ENCODE results near the gene SPTY2D1.
"Not testable (repeated sequence)": the region's sequence is repeated elsewhere in the genome, so short reads cannot be mapped to it uniquely, and the experiment has no call there.

The SPTY2D1 gene

DNA sequence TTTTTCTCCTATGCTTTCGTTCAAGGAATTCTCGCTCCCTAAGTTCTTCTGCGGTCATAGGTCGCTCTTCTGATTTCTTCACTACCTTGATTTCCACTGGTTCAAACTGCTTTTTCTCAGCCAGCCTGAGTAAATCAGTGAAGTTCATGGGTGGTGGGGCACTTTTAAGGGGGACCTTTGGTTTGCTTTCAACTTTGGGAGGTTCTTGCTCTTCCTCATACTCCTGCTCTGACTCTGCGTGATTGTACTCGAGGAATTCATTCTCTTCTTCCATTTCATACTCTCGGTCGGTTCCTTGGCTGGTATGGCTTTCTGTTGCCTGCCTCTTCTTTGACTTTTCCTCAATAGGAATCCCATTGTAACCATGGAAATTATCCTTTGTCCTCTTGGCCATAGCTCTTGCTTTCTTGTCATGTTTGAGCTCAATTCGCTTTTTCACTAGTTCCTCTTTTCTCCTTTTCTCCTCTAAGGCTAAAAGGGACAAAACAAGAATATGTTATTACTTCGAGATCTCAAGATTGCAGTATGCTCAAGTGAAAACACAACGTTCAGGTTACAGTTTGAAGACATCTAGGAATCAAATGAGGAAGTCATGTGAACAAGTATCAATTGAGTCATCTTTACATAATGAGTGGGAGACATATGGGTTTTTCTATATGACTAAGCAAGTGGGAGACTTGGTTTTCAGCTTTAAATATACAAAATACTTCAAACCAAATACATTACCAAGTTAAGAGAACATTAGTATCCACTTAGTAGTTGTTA, 18.3 kb downstream of the SPTY2D1 start:
- no peak for DNase-seq

DNA sequence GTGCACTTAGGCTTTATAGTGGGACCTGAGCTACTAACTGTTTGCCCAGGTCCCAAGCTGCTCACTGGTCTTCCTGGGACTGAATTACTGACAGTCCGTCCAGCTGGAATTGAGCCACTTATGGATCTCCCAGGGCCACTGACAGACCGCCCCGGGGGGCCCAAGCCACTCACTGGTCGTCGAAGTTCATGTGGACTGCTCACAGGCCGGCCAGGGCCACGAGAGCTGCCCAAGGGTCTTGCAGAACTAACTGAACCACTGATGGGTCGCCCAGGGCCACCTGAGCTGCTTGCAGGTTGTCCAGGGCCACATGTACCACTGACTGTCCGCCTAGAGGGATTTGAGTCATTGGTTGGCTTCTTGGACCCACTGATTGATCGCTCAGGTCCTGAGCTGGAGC, 19.5 kb downstream of the SPTY2D1 start:
- no peak for DNase-seq

DNA sequence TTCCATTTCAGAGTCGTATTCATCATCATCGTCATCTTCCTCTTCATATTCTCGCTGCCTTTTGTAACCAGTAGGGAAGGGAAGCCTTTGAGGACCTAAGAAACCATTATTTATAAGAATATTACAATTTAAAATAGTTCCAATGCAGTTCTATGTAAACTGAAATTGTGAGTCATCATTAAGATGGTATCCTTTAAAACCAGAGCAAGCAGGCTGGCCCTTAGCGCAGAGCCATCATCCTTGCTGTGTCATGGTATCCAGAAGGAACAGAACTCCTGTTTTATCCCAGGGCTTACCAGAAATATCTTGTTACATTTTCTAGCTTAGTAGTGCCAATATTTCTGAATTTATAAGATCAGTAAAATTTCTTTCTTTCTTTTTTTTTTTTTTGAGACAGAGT, 21.7 kb downstream of the SPTY2D1 start:
- no peak for DNase-seq

DNA sequence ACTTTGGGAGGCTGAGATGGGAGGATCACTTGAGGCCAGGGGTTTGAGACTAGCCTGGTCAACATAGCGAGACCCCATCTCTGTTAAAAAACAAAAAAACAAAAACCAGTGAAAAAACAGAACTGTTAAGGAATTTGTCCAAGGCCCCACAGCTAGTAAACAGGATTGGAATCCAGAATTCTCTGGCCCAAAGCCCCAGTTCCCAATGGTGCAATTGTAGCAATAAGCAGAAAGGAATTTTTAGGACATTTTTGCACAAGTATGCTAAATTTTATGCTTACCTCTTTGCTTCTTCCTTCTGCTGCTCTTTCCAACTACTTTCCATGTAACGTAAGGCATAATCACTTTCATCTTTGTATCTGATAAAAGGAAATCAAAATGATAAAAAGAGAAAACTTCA, 22.9 kb downstream of the SPTY2D1 start:
- DNase-seq: no peak

DNA sequence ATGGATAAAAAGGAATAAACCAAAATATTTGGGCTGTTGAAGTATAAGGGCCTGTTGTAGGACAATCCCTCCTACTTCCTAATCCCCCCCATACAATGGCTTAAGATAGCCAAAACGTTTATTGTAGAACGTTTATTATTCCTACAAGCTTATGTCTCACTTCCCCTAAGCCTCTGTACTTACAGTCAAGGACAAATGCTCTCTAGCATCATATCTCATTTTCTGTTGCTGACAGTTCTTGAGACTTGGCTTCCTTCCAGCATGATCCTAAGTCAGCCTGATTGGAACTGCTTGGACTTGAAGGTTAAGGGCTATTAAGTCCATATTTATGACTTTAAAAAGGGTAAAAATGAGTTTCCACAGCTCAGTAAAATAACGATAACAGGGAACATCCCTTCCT, 25.8 kb downstream of the SPTY2D1 start:
- no peak for DNase-seq

DNA sequence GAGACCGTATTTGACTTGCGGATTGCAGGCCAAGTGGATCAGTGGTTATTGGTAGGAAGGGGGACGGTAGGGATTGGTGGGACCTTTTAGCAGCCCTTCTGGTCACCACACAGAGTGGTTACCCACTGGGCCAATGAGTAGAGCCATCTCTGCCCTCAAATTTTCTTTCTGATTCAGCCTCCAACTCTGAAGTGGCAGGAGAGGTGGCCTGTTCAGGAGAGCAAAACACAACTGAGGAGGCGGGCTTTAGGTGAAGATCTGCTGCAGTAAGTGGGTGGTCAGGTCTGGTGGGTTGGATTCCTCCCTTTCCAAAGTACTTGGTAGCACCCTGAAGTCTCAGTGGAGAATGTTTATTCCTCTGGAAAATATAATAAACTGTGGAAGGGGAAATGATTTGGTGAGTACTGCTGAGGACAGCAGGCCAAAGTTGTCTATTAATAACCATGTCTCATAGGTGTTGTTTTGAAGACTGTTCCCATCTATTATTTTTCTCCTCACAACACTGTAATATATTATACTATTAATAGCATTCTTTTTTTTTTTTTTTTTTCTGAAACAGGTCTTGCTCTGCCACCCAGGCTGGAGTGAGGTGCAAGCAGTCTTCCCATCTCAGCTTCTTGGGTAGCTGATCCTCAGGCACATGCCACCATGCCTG, 33.1 kb downstream of the SPTY2D1 start:
- DNase-seq: no peak

DNA sequence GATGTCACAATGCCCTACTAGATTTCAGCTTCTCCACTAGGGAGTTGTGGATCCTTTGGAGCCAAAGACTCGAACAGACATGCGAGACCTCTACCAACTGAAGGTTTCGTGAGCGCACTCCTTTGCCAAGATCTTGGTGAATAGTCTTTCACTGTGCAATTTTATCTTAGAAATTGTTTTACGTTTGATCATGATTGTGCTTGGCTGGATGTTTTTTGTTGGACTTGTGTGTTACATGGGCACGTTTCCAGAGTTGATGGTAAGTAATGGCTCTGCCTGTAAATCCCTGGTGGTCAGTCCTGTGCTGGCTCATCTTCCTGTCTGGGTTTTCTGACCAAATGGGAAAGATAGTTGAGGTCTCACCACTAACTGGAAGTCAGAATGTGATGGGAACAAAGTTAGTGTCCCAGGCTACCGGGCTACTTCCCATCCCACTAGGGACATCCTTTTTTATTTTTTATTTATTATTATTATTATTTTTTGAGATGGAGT, 34.4 kb downstream of the SPTY2D1 start, which contains the start of gene MISFA:
MISFA (plus strand) TSS at position 51 of the 492 bp plus-strand sequence; CDS start at position 191, 140 bp downstream.
- DNase-seq: no peak

DNA sequence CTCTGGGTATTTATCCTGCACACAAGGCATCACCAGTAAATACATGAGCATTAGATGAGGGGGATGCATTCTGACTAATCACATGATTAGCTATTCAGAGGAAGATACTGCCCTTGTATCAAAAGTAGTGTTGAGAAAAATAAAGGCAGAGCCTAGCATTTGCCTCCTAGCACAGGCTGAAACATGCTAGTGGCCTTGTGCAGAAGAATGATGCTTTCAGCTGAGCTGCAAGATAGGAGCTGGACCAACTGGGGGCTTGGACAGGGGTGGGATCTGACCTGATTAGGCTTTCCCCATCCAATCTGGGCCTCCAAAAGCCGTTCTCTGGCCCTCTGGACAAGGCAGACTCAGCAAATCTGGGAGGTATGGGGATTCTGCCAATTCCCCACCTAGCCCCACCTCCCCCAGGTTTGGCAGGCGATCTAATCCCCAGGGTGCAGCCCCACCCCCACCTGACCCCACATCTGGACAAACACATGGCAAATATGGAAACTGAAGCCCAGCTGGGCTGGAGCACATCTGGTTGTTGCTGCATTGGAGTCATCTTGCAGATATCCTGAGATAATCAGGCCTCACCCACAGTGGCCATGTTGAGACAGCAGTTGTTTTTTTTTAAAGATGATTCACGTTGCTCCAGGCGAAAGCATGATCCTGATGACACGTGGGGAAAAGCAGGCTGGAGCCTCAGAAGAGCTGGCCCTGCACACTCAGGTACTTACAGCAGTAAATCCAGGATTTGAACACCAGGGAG, 39.0 kb downstream of the SPTY2D1 start:
- DNase-seq: no peak

DNA sequence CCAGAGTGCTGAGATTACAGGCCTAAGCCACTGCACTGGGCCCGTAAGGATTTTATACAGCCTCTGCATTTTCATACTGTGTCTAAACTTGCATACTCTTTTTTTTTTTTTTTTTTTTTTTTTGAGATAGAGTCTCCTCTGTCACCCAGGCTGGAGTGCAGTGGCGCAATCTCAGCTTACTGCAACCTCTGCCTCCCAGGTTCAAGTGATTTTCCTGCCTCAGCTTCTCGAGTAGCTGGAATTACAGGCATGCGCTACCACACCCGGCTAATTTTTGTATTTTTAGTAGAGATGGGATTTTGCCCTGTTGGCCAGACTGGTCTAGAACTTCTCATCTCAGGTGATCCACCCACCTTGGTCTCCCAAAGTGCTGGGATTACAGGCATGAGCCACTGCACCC, 40.1 kb downstream of the SPTY2D1 start:
- DNase-seq: not testable (repeated sequence)

DNA sequence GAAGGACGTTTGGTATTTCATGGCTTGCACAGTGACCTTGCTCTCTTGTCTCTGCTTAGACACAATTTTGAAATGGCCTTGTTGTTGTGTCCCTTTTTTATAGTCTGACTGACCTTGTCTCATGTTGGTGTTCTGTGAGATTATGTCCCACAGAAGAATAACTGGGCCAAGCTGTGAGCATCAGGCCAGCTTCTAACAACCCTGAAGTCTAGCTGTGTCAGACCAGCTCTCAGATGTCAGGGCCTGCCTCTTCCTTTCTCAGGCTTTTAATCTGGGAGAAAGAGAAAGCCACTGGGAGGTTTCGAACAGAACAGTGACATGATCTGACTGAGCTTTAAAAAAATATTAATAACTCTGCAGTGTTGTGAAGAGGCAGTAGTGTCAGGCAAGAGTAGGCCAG, 43.6 kb downstream of the SPTY2D1 start:
- DNase-seq: no peak

DNA sequence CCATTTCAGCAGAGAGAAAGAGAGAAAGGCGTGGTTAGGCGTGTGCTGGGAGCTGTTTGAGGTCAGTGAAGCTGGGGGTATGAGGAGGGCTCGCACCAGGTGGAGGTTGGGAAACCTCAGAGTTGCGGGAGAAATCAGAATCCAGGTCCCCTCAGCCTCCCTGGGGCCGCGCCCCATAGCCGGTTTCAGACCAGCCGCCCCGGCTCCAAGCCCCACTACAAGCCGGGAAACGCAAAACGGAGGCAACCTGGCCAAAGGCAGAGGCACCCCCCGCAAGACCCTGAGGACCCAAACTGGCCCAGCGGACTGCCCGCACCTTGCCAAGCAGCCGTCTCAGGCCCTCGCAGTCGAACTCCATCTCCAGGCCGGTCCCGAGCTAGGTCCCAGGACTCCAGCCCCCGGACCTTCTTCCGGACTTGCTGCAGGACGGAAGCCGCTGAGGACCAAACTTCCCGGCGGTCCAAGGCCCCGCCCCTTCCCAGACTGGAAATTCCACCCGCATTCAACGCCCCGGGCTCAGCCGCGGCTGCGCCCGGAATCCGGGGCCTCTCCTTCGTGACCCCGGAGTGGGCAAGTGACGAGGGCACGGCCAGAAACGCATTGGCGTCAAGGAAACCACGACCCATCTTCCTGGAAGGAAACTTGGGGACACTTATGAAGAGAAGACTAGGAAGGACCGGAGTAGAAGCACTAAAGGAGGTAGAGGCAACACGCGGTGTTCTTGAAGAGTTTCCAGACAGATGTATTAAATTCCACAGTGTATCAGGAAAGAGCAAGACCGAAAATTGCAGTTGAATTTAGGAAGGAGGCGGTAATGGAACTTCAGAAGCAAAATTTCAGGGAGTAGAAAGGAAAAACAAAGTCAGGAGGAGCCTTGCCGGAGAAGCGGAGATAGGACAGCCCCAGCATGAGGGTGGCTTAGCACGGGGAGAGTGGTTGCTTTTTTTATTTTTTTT, 45.6 kb downstream of the SPTY2D1 start, which contains the start of gene UEVLD:
UEVLD (minus strand) TSS at position 438 of the 956 bp plus-strand sequence; CDS start at position 358, 80 bp downstream.
- no peak for DNase-seq

DNA sequence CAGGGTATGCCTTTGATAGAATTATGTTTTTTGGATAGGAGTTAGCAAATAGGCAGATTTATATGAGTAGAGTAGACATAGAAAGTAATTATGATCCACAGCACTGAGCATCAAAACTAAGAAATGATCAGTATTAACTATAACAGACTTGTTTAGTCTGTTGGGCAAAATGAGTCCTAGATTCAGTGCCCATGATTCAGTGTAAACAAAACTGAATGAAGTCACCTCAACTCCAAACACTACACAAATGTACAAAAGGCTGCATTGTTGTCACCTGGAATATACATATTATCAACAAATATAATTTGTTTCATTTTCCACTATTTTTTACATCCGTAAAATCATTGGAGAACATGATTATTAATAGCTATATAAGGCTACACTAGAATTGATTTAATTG, 52.3 kb downstream of the SPTY2D1 start:
- no peak for DNase-seq

DNA sequence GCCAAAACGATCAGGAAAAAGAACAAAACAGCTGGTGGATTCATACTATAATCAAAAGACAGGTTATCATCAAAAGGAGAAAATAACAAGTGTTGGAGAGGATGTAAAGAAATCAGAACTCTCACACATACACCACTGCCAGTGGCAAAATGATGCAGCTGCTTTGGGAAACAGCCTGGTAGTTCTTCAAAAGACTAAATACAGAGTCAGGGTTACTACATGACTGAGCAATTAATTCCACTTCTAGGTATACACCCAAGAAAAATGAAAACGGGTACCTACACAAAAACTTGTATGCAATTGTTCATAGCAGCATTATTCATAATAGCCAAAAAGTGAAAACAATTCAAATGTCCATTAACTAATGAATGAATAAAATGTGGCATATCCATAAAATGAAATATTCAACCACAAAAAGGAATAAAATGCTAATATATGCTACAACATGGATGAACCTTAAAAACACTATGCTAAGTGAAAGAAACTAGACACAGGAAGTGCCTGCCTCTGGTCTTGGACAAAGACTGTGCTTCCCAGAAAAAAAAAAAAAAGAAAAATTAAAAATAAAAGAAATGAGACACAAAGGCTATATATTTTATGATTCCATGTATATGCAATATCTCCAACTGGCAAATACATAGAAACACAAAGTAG, 53.9 kb downstream of the SPTY2D1 start:
- no peak for DNase-seq

DNA sequence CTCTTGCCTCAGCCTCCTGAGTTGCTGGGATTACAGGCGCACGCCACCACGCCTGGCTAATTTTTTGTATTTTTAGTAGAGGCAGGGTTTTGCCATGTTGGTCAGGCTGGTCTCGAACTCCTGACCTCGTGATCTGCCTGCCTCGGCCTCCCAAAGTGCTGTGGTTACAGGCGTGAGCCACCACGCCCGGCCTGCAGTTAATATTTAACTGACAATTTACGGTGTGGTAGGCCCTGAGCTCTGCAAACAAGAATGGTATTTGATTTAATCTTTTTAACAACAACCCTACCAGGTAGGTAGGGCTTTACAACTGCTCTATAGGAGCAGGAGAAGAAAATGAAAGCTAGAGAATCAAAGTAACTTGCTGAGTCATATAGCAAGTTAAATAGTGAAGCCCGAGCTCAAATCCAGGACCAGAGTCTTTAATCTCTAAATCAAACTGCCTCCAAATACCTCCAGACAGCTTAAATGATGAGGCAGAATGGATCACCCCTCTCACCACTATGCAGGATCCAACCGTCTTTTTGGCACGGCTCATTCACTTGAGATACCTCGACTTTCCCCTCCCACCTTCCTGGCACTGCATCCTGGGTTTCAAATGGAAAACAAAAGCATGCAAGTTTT, 55.1 kb downstream of the SPTY2D1 start:
- DNase-seq: no peak

DNA sequence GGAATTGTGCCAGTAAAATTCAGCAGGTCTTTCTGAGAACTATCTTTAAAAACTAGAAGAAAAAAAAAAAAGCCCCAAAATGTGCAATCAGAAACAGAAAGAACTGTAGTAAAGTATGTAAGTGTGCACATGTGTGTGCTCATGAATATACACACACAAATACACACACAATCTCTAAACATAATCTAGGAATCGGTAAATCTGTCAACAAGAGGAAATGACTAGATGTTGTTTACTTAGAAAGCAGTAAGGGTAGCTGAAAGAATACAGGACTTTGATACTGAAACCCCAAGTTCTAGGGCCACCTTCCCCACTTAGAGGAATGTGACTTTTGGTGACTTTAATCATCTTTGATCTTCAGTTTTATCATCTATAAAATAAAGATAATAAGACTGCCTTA, 58.8 kb downstream of the SPTY2D1 start:
- no peak for DNase-seq

DNA sequence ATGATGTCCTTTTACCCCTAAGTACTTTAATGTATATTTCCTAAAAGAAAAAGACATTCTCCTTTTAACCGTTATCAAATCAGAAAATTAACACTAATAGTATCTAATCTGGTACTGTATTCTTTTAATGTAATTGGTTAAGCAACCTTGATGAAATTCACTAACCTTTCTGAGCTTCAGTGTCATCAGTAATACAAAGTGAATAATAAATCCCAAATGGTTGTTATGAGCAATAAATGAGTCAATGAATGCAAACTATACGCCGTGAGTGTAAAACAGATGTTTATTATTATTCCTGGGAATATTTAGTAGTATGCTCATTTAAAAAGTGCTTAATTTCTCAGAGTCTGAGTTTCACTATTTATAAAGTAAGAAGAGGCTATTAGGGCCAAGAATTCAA, 67.1 kb downstream of the SPTY2D1 start:
- no peak for DNase-seq

DNA sequence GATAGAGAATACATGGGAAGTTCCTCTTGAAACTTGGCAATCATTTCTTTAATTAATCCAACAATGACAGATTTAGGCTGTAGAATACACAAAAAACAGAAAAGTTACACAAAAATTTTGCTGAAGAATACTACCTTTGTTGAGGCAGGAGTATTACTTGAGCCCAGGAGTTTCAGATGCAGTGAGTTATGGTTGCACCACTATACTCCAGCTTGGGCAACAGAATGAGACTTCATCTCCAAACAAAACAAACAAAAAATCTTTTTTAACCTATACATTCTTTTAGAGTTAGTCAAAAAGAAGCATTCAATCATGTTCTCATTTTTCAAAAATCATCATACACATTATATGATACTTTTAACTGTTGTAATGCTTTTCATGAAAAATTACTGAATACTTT, 67.7 kb downstream of the SPTY2D1 start:
- no peak for DNase-seq

DNA sequence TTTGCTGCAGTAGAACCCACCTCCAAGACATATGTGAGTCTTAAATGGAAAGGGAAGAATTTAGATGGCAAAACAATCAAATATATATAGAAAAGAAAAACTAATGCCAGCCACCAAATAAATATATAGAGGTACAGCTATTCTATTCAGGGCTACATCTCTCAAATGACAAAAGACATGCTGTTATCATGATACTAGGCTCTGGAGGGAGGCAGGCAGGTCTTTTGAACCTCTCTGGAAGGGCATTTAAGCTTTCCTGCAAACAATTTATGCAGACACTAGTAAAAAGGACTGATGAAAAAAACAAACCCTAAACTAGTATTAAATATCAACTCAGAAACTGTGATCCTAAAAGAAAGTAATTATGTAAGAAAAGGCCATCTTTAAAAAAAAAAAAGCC, 70.0 kb downstream of the SPTY2D1 start:
- DNase-seq: no peak

DNA sequence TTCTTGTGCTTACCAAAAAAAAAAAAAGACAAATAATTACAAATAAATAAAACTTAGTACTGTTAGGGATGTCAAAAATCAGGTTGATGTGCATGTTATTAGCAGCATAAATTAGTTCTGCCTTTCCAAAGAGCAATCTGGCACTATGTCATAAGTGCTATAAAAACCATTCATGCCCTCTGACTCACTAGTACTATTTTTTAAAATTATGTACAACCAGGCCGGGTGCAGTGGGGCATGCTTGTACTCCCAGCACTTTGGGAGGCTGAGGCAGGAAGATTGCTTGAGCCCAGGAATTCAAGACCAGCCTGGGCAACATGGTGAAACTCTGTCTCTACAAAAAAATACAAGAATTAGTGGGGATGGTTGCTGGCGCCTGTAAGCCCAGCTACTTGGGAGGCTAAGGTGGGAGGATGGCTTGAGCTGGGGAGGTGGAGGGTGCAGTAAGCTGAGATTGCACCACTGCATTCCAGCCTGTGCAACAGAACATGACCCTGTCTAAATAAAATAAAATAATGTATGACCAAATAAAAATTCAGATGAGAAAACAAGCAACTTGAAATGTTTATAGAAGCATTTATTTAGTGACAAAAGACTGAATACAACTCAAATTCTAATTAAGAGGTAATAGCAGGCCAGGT, 70.9 kb downstream of the SPTY2D1 start:
- no peak for DNase-seq

All from SHP77 treated with DMSO at 0.1 percent for 48 hours (cell line).